Endothelial cell of umbilical vein (primary cell): Measurements from ENCODE around the gene CACNA2D3. TPM values are rescaled to one million over a fixed set of nuclear protein-coding genes. Genes with fewer than 3 reads are reported as not detected.

Experiments
- BruUV-seq: library from RNA; stranded (reverse); fragments of 400-500 nt; replicated peaks from 2 replicates; lab custom pipeline; 2021; lab: Mats Ljungman, UMichigan
- CTCF ChIA-PET: fragments of 300-600, 350-600 bp; sonication (Branson Sonifier 250); formaldehyde crosslinking; loops from one replicate; lab custom pipeline; 2021; ENCODE audit warnings: antibody characterized with exemption, inconsistent platforms; lab: Charles Lee
- POLR2A ChIA-PET: fragments of 300-600, 350-600 bp; sonication (Branson Sonifier 250); formaldehyde crosslinking; loops from one replicate; lab custom pipeline; 2021; ENCODE audit warnings: antibody characterized with exemption, inconsistent platforms; lab: Charles Lee
- DNase-seq: peaks from one replicate; pipeline ENCODE4 v3.0.0-alpha.2; 2011; ENCODE audit warnings: low read depth, low spot score
- FAIRE-seq: peaks from 2 replicates; lab custom pipeline; 2011; peaks lifted over from hg19 to GRCh38; lab: Jason Lieb, UNC
- H2AFZ ChIP-seq: 2 replicates; pipeline ENCODE4 v1.6.0; 2012; ENCODE audit warnings: low read depth, low read length, control low read depth, inconsistent platforms
- H3K27ac ChIP-seq: 2 replicates; pipeline ENCODE4 v1.5.1; 2011; ENCODE audit warnings: low read depth, mild to moderate bottlenecking, control low read depth, low read length, moderate library complexity; ENCODE audit not compliant: insufficient read depth
- H3K27me3 ChIP-seq, 2 experiments: 2 replicates each; pipeline versions ENCODE4 v1.6.0 to v1.6.1; 2011; ENCODE audit warnings: low read length in 2 of 2, mixed read lengths in 1 of 2; ENCODE audit not compliant: control insufficient read depth in 2 of 2, insufficient read depth in 2 of 2
- H3K36me3 ChIP-seq, 2 experiments: 2 replicates in 1 of 2; 3 replicates in 1 of 2; pipeline ENCODE4 v1.5.1; 2011; ENCODE audit warnings: low read length in 2 of 2, mild to moderate bottlenecking in 1 of 2, moderate library complexity in 1 of 2; ENCODE audit not compliant: control insufficient read depth in 2 of 2, insufficient read depth in 2 of 2; ENCODE audit errors: extremely low read depth in 1 of 2
- H3K4me1 ChIP-seq: 3 replicates; pipeline ENCODE4 v1.5.1; 2011; ENCODE audit warnings: mild to moderate bottlenecking, low read length; ENCODE audit not compliant: control insufficient read depth, insufficient read depth; ENCODE audit errors: extremely low read depth
- H3K4me2 ChIP-seq: 2 replicates; pipeline ENCODE4 v1.6.1; 2011; ENCODE audit warnings: low read length, control low read depth, mixed read lengths; ENCODE audit not compliant: insufficient read depth
- H3K4me3 ChIP-seq, 3 experiments: fragments of 200-600 bp in 1 of 3; sonication (generic), shearing (Covaris generic) in 1 of 3; replicated peaks in 1 of 3; 2 replicates each; pipeline ENCODE4 v1.5.1; 2011 to 2016; ENCODE audit warnings: control low read depth in 3 of 3, low read length in 3 of 3, mild to moderate bottlenecking in 2 of 3, inconsistent platforms in 1 of 3, low read depth in 1 of 3, moderate library complexity in 1 of 3; ENCODE audit not compliant: insufficient read depth in 1 of 3
- H3K79me2 ChIP-seq: 2 replicates; pipeline ENCODE4 v1.6.0; 2012; ENCODE audit warnings: low read length, inconsistent platforms; ENCODE audit not compliant: control insufficient read depth, insufficient read depth
- H3K9ac ChIP-seq: replicated peaks from 2 replicates; pipeline ENCODE3; 2011; ENCODE audit warnings: low read length, control low read depth; ENCODE audit not compliant: insufficient read depth; ENCODE audit errors: extremely low read depth
- H3K9me1 ChIP-seq: replicated peaks from 3 replicates; pipeline ENCODE4 v1.6.0; 2011; ENCODE audit warnings: mild to moderate bottlenecking, low read length; ENCODE audit not compliant: control insufficient read depth, insufficient read depth; ENCODE audit errors: extremely low read depth
- H3K9me3 ChIP-seq: replicated peaks from 2 replicates; pipeline ENCODE4 v1.5.1; 2012; ENCODE audit warnings: low read length, inconsistent platforms; ENCODE audit not compliant: control insufficient read depth, insufficient read depth
- H4K20me1 ChIP-seq: replicated peaks from 2 replicates; pipeline ENCODE3; 2011; ENCODE audit warnings: mild to moderate bottlenecking, low read length; ENCODE audit not compliant: control insufficient read depth, insufficient read depth; ENCODE audit errors: extremely low read depth
- EZH2 ChIP-seq: IDR thresholded peaks from 2 replicates; pipeline ENCODE4 v1.6.1; 2012; ENCODE audit warnings: borderline replicate concordance, low read depth, mild to moderate bottlenecking, moderate library complexity, low read length, inconsistent platforms; ENCODE audit not compliant: severe bottlenecking
- FOS ChIP-seq: IDR thresholded peaks from 2 replicates; pipeline ENCODE4 v1.6.1; 2011; ENCODE audit warnings: mild to moderate bottlenecking, low read length, moderate library complexity, borderline replicate concordance; ENCODE audit not compliant: insufficient read depth
- GATA2 ChIP-seq: IDR thresholded peaks from 2 replicates; pipeline ENCODE4 v1.7.0; 2011; ENCODE audit warnings: low read depth, mild to moderate bottlenecking, moderate library complexity, mixed read lengths, low read length; ENCODE audit not compliant: insufficient read length, insufficient read depth
- JUN ChIP-seq: IDR thresholded peaks from 2 replicates; pipeline ENCODE4 v1.6.1; 2011; ENCODE audit warnings: borderline replicate concordance, low read depth; ENCODE audit not compliant: insufficient read length, insufficient read depth
- MAX ChIP-seq: IDR thresholded peaks from 2 replicates; pipeline ENCODE4 v1.6.1; 2011; ENCODE audit not compliant: insufficient read depth, insufficient read length
- MYC ChIP-seq: IDR thresholded peaks from one replicate; pipeline ENCODE4 v1.6.1; 2011; ENCODE audit warnings: mild to moderate bottlenecking, low read depth, low read length
- POLR2A ChIP-seq: IDR thresholded peaks from 2 replicates; pipeline ENCODE4 v1.6.1; 2012; ENCODE audit warnings: low read depth, mild to moderate bottlenecking, control low read depth, low read length
- POLR2AphosphoS5 ChIP-seq: IDR thresholded peaks from 2 replicates; pipeline ENCODE4 v1.6.1; 2012; ENCODE audit warnings: low read depth, mild to moderate bottlenecking, control low read depth, low read length, moderate library complexity; ENCODE audit not compliant: insufficient read depth
- dilution Hi-C: fragments of 300-500 bp; cut with MboI; formaldehyde crosslinking; loops from one replicate; pipeline ENCODE4 v1.15.0; 2019; ENCODE audit warnings: low sequenced_read_pairs; ENCODE audit not compliant: extremely low pct_ligation_motif_present
- intact Hi-C: fragments of 100-400 bp; cut with micrococcal nuclease; formaldehyde crosslinking; loops from one replicate; pipeline ENCODE4 v1.10.0; 2022
- polyA plus RNA-seq, 4 experiments: library from polyadenylated mRNA; depleted of rRNA in 3 of 4; stranded (reverse) in 3 of 4; unstranded in 1 of 4; fragments of >200 nt; gene quantifications; 2 replicates each; pipeline versions ENCODE4 v1.2.1 to v1.2.3, GENCODE V29; 2011 to 2012; ENCODE audit warnings: missing spikeins in 1 of 4
- total RNA-seq: library from RNA; stranded (reverse); gene quantifications from 2 replicates; pipeline ENCODE4 v1.2.3, GENCODE V29; 2021
- TF ChIP-seq, protein P1 (sequence below), 2 donors: IDR thresholded peaks; 1 replicate in 1 of 2; 2 replicates in 1 of 2; pipeline ENCODE4 v1.5.1; 2011; ENCODE audit warnings: low read length in 2 of 2, mild to moderate bottlenecking in 2 of 2, moderate library complexity in 2 of 2, control low read depth in 1 of 2, inconsistent platforms in 1 of 2, low read depth in 1 of 2; ENCODE audit not compliant: insufficient read depth in 1 of 2; ENCODE audit errors: extremely low read depth in 1 of 2

CACNA2D3 gene
- total and polyA plus RNA-seq, 2 donors (not counting 3 experiments of a cell fraction or from before 2014, with no cell fraction given) = not detected

- Histone ChIP-seq H3K4me1 (no peaks in the 10 kb centered on the region), H3K4me3 (no peak overlapping the region), H4K20me1 (no peaks in the 10 kb centered on the region), H3K9ac (no peak overlapping the region), H3K27ac (no peak overlapping the region), H2AFZ (no peak overlapping the region), H3K36me3 (no peaks in the 10 kb centered on the region), H3K4me2 (no peak overlapping the region), H3K79me2 (no peaks in the 10 kb centered on the region), H3K27me3 (no peaks in the 10 kb centered on the region), H3K9me1 (no peaks in the 10 kb centered on the region), H3K9me3 (peaks cover 2% of the 10 kb centered on the region)
- intact Hi-C loops = no loop called here
- ChIA-PET CTCF (no interaction called here), POLR2A (no interaction called here)
- BruUV-seq = no TSS peak
- FAIRE-seq (no peak), DNase-seq (no peak)
- dilution Hi-C loops = no loop called here
- TF ChIP-seq, protein P1, sequence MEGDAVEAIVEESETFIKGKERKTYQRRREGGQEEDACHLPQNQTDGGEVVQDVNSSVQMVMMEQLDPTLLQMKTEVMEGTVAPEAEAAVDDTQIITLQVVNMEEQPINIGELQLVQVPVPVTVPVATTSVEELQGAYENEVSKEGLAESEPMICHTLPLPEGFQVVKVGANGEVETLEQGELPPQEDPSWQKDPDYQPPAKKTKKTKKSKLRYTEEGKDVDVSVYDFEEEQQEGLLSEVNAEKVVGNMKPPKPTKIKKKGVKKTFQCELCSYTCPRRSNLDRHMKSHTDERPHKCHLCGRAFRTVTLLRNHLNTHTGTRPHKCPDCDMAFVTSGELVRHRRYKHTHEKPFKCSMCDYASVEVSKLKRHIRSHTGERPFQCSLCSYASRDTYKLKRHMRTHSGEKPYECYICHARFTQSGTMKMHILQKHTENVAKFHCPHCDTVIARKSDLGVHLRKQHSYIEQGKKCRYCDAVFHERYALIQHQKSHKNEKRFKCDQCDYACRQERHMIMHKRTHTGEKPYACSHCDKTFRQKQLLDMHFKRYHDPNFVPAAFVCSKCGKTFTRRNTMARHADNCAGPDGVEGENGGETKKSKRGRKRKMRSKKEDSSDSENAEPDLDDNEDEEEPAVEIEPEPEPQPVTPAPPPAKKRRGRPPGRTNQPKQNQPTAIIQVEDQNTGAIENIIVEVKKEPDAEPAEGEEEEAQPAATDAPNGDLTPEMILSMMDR (IDR thresholded peaks at IDR 0.05; ENCODE audit: extremely low read depth in 1 of 2, insufficient read depth in 1 of 2, low read depth in 1 of 2, low read length in 2 of 2) = no peak
- TF ChIP-seq GATA2 (no peak), JUN (no peak), POLR2A (no peak), POLR2AphosphoS5 (no peak), MAX (no peak), EZH2 (no peak), FOS (no peak), MYC (no peak)
Observed at GRCh38 chr3:54957711-54958110, 835.4 kb downstream of the CACNA2D3 start.
